Erythroblast (primary cell): ENCODE data around the gene IFITM5.

Experiments
- GATA1 ChIP-seq: IDR thresholded peaks from 2 replicates; pipeline ENCODE4 v1.6.1; 2011; ENCODE audit warnings: low read depth, mild to moderate bottlenecking, control low read depth, low read length, moderate library complexity
- POLR2A ChIP-seq: IDR thresholded peaks from 2 replicates; pipeline ENCODE4 v1.6.1; 2011; ENCODE audit warnings: mild to moderate bottlenecking, low read length

- TF ChIP-seq POLR2A (no peak), GATA1 (no peak)
Measured at GRCh38 chr11:326842-327580, 27.7 kb upstream of the IFITM5 start.
